ENCODE measurements around the gene COX10.
"Not testable (repeated sequence)": the region's sequence is repeated elsewhere in the genome, so short reads cannot be mapped to it uniquely, and the experiment has no call there.

The COX10 gene

DNA sequence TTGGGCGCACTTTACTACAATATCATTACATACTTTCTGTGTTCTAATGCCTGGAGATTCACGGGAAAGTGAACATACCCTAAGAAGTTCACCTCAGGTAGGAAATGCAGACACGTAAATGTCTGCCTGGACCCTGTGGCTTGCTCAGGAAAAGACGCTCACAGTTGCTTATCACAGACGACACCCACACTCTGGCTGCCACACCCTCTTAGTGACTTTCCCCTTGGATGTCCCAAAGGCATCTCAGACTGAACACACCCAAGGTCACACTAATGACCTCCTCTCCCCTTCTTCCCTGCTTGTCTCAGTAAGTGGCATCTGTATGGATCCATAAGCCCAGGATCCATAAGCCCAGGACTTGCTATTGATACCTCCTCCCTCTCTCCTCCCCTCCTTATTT lies 134.8 kb downstream of the COX10 start:
- no peak for DNase-seq (ENCODE audit: low read depth in 1 of 2, low spot score in 1 of 2)

DNA sequence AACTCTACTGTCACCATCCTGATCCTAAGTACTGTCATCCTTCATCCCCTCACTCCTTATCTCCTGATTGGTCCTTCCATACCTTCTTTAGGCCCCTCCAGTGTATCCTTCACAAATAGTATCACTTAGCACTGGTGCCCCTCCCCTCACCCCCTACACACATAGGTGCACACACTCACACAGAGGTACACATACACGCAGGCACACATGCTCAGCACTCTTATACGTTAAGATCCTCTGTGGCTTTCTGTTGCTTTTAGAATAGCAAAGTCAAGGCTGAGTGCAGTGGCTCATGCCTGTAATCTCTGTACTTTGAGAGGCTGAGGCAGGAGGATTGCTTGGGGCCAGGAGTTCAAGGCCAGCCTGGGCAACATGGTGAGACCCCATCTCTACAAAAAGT lies 135.2 kb downstream of the COX10 start:
- no peak for DNase-seq (ENCODE audit: low read depth in 1 of 2, low spot score in 1 of 2)

DNA sequence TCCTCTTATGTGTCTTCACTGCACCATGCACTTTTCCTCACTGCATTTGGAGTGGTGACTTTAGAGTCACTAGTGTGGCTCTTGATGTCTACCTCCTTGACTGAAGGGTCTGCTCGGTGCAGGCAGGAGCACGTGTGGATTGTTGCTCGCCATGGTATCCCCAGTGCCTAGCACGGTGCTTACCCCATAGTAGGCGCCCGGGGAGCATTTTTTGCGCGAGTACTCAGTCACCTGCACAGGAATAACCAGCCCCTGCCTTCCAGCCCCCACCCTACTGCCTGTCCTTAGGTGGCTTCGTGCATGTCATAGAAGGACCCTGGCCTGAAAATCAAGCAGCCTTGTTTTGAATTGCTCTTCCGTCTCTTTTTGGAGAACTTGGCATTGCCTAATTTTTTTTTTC lies 136.1 kb downstream of the COX10 start:
- DNase-seq (ENCODE audit: low read depth in 1 of 2, low spot score in 1 of 2): no peak

DNA sequence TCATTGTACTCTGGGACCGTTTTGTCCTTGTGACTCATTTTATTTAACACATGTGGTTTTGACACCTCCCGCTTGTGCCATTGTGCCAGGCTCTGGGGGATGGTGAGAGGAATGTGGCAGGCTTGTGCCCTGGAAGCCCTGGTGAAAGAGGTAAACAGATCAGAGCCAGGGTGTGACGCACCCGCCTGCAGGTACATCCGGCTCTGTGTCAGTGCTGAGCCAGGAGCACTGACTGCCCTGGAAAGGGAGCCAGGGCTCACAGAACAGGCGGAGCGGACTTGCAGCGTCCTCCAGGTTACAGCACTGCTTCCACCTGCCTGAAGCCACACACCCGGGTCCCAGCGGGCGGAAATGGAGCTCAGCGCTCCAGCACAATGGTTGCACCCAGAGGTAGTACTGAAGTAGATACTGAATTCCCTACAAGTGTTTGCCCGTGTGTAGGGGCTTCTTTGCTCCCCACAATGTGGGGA lies 136.7 kb downstream of the COX10 start:
- peak; percentile 52 to 58 for DNase-seq (ENCODE audit: low read depth in 1 of 2, low spot score in 1 of 2)

DNA sequence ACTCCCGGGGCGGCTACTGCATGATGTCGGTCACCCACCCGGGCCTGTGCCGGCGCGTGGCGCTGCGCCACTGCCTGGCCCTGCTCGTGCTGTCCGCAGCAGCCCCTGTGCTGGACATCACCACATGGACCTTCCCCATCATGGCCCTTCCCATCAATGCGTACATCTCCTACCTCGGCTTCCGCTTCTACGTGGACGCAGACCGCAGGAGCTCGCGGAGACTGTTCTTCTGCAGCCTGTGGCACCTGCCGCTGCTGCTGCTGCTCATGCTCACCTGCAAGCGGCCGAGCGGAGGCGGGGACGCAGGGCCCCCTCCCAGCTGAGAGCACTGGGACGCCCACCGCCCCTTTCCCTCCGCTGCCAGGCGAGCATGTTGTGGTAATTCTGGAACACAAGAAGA lies 137.6 kb downstream of the COX10 start:
- no peak for DNase-seq (ENCODE audit: low read depth in 1 of 2, low spot score in 1 of 2)

DNA sequence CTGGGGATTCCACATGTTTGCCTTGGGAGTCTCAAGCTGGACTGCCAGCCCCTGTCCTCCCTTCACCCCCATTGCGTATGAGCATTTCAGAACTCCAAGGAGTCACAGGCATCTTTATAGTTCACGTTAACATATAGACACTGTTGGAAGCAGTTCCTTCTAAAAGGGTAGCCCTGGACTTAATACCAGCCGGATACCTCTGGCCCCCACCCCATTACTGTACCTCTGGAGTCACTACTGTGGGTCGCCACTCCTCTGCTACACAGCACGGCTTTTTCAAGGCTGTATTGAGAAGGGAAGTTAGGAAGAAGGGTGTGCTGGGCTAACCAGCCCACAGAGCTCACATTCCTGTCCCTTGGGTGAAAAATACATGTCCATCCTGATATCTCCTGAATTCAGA lies 138.5 kb downstream of the COX10 start:
- DNase-seq (ENCODE audit: low read depth in 1 of 2, low spot score in 1 of 2): no peak

DNA sequence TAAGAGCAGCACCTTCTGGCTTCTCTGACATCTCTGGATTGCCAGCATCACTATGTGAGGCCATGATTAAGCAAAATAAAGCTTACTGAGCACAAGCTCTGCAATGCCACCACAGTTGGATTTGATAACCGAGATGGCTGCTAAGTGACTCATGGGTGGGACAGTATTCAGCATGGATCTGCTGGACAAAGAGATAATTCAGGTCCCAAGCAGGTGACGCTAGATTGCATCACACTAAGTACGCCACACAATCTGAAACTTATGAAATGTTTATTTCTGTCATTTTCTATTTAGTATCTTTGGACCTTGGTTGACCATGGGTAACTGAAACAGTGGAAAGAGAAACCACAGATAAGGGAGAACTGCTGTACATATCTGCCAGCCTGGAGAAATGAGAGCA lies 139.9 kb downstream of the COX10 start:
- DNase-seq (ENCODE audit: low read depth in 1 of 2, low spot score in 1 of 2): no peak

DNA sequence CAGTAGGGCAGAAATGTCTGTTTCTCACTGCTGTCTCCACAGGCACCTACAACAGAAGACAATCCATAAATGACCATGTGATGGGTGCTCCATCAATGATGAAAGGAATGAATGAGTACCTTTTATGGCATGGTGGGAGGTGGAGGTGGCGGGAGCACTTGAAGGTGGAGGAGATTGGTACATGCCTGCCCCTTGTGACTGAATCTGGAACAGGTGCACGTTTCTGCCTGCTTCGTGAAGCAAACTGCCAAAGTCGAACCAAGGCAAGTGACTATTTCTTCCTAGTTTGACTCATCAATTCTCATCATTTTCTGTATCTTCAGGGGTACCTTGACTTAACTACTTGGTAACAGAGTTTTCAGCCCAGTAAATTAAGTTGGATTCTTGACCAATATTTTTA lies 141.9 kb downstream of the COX10 start:
- DNase-seq (ENCODE audit: low read depth in 1 of 2, low spot score in 1 of 2): no peak

DNA sequence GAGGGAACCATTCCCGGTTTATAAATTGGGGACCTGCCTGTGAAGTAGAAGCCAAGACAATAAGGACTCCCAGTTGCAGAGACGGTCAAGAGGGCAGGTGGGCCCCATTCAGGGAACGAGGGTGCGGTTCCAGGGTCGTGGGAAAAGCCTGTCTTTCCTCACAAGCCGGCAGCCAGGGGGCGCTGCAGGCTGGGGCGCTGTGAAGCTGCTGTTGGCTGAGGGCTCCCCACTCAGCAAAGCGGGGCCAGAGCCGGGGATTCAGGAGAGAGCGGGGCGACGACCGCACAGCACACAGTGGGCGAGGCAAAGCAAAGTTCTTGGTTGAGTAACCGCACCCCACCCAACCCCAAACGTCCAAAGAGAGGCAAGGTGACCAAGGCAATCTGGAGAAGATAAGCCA lies 142.5 kb downstream of the COX10 start:
- no peak for DNase-seq (ENCODE audit: low read depth in 1 of 2, low spot score in 1 of 2)

DNA sequence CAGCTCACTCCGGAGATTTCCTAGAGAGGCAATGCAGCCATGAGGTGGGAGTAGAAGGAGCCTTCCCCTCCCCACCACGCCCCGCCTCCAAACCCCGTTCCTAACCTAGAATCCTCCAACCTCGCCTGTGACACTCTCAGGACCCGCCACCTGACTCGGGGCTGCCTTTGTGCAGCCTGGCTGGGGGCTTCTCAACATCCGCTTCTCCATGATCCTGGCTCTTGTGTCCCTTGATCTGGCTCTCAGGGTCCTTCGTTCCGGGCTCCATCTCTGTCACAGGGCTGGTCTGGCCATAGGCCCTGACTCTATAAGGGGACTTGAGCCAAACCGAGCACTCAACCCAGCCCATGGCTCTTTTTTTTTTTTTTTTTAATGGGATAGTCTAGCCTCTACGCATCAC lies 143.1 kb downstream of the COX10 start:
- no peak for DNase-seq (ENCODE audit: low read depth in 1 of 2, low spot score in 1 of 2)

DNA sequence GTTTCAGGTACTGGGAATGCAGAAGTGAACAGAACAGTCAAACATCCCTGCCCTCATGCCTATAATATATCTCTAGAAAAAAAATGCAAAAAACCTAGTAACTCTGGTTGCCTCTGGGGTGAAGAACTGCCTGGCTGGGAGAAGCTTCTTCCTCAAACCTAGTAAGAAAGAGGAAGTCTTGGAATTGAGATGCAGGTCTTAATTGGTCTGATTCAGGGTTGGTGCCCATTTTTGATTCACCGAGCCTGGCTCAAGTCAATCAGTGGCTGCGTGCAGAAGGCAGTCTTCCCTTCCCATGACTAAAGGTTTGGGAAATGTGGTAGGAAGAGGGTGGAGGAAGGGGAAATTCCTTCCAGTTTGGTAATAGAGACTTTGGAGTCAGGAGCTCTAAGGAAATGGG lies 145.0 kb downstream of the COX10 start:
- no peak for DNase-seq (ENCODE audit: low read depth in 1 of 2, low spot score in 1 of 2)

DNA sequence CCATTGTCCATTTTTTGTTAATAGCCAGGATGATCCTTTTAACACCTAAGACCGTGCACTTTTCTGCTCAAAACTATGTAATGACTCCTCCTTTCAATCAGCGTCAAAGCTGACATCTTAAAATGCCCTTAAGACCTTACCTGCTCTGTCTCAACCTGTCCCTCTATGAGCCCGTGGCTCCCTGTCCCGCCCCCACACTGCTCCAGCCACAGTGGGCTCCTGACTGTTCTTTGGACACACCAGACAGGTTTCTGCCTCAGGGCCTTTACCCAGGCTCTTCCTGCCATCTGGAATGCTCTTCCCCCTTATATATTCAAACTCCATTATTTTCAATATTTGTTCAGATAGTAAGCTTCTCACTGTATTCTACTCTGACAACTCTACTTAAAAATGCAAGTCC lies 153.3 kb downstream of the COX10 start:
- no peak for DNase-seq (ENCODE audit: low read depth in 1 of 2, low spot score in 1 of 2)

DNA sequence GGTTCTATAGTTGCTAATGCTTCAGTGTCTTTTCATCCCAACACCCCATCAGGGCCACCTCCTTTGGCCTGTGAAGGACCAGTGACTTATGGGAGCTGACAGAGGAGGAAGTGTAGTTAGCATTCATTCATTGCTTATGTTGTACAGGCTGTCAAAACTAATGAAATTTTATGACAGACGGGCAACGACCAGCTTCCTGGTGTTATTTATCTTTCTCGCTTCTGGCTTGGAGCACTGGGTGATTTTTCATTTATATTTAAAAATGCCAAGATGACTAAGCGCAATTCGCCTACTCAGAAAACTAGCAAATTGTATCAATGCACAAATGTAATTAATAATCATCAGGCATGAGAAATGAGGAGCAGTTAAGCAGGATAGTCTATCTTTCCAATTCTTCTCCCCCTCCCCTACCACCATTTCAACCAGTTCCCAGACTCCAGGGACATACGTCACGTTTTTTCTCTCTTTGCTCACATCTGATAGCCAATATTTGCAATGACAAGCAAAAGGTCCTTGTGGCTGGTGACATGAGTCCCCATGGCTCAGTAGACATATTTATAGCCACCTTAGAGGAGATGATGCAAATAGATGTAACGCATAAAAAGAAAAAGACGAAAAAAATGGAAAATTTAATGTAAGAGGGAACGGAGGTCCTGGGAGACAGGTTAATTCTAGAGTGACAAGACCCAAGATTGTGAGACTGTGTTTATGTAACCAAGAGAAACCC lies 156.1 kb downstream of the COX10 start:
- no peak for DNase-seq (ENCODE audit: low read depth in 1 of 2, low spot score in 1 of 2)

DNA sequence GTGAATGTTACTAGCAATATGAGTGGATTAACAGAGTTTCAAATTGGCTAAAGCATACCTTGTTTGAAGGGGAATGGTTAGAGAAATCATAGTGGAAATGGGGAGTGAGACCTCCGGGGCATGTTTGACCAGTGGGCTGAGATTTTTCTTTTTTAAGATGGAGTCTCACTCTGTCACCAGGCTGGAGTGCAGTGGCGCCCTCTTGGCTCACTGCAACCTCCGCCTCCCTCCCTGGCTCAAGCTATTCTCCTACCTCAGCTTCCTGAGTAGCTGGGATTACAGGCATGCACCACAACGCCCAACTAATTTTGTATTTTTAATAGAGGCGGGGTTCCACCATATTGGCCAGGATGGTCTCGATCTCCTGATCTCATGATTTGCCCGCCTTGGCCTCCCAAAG lies 157.7 kb downstream of the COX10 start:
- DNase-seq (ENCODE audit: low read depth in 1 of 2, low spot score in 1 of 2): no peak

DNA sequence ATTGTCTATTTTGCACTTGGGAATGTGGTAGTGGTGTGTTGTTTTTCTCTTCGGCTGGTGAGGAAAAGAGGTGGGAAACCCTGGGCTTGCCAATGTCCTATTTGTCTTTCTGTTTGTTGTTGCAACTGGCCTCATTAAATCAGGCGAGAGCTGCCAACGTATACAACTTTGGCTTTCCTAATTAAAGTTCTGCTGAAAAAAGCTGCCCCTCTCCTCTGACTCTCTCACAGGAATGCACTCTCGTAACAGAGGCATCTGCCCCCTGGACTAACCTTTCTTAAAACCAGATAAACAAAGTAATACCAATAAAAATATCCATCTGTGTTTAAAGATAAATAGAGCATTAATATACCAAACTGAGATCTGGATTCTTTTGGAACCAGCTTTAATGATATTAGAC lies 159.6 kb downstream of the COX10 start:
- DNase-seq (ENCODE audit: low read depth in 1 of 2, low spot score in 1 of 2): no peak

DNA sequence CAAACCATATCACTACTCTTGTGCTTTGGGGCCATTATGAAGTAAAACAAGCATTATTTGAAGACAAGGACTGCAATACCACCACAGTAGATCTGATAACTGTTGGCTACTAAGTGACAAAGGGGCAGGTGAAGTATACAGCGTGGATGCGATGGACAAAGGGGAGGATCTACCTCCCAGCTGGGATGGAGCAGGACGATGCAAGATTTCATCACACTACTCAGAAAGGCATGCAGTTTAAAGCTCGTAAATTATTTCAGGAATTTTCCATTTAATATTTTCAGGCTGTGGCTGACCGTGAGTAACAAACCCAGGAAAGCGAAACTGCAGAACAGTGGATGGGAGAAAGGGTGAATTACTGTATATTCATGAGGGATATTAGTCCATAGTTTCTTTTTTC lies 161.9 kb downstream of the COX10 start:
- not testable (repeated sequence) for DNase-seq (ENCODE audit: low read depth in 1 of 2, low spot score in 1 of 2)

DNA sequence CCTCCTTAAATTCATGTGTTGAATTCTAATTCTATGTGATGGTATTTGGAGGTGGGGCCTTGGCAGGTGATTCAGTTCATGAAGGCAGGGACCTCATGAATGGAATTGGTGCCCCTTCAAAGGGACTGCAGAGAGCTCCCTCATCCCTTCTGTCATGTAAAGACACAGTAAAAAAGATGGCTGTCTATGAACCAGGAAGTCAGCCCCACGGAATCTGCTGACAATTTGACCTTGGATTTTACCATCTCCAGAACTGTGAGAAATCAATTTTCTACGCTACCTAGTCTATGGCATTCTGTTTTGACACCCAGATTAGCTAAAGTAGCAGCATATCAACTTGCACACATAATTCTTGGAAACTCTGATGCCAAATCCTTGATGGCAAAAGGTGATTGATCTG lies 165.7 kb downstream of the COX10 start:
- DNase-seq (ENCODE audit: low read depth in 1 of 2, low spot score in 1 of 2): not testable (repeated sequence)

DNA sequence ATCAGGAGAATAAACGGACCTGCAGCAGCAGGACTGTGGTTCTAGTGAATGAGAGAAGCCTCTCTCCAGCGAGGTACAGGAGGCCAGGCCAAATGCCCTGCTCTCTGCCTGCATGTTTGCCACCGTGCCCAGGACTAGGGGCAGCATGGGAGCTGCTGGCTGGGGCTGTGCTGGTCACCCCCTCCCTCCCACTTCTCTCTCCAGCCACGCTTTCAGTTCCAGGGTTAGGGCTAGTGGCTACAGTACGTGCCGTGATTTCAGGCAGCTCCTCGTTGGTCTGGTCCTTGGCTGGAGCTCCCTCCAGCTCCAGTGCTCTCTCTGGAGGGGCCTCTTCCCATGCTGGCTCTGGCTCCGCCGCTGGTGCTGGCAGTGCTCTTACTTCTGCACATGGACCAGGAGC lies 166.7 kb downstream of the COX10 start:
- not testable (repeated sequence) for DNase-seq (ENCODE audit: low read depth in 1 of 2, low spot score in 1 of 2)

DNA sequence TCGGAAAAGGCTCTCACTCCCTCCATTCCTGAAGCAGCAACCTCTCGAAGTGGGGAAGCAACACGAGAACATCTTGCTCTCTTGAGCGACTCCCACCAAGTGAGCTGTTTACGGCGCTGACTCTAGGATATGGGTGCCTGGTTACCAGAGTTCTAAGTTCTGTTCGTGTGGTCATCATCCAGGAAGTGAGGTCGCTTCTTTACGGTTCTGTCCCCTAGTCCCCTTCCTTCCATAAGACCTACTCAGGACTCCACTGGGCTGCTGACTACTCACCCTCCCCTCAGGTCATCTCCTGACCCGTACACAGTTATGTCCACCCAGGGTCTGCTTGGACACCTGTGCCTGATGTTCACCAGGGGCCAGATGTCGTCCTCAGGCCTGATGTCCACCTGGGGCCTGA lies 167.5 kb downstream of the COX10 start, which contains the start of gene CDRT15:
Gene CDRT15 (minus strand): TSS at position 101 of the 400 bp plus-strand sequence. CDS start 29 bp downstream, at position 72.
- DNase-seq (ENCODE audit: low read depth in 1 of 2, low spot score in 1 of 2): not testable (repeated sequence)

DNA sequence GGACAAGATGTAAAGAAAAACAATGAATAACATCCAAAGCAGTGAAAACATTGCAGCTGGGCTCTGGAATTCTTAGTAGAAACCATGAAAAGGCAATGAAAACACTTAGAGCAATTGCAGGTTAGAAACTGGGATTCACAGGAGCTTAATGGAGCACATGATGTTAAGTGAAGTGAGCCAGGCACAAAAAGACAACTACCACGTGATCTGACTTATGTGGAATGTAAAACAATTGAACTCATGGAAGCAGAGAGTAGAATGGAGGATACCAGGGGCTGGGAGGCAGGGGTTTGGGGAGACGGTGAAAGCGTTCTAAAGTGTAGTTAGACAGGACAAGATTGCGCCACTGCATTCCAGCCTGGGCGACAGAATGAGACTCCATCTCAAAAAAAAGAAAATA lies 170.0 kb downstream of the COX10 start:
- DNase-seq (ENCODE audit: low read depth in 1 of 2, low spot score in 1 of 2): not testable (repeated sequence)

DNA sequence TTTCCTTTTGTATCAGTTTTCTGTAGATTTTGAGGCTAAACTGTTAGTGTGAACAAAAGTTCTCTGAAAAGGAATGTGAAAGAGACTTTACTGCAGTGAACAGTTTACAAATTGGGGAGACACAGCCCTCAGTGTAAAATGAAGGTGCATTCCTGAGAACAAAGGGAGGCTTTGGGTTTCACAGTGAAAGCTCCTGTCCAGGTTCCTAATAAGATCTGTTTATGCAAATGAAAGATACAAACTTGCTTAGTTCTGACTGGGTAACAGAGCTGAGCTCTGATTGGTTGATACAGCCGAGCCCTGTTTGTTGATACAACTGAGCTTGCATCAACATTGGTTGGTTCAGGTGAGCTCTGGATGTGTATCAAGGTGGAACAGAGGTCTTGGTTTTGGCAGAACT lies 175.7 kb downstream of the COX10 start:
- DNase-seq (ENCODE audit: low read depth in 1 of 2, low spot score in 1 of 2): no peak

DNA sequence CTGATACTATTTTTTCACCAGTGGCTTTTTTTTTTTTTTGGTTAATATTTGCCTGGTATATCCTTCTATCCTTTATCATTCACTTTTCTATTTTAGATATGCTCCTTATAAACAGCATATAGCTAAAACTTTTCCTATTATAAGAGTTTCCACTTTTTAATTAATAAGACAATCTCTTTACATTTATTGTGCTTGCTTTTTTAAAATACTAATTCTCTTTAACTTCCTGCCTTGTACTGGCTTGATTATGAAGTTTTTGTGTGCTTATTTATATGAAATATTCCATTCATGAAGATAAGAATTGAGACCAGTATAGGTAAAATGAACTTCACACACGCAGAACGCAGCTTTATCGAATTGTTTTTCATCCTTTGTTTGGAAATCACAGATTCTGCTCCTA lies 176.3 kb downstream of the COX10 start:
- no peak for DNase-seq (ENCODE audit: low read depth in 1 of 2, low spot score in 1 of 2)
